SK-N-SH (cell line): ENCODE results near the gene MAPK8IP3. TPM values are rescaled to one million over a fixed set of nuclear protein-coding genes. Genes with fewer than 3 reads are reported as not detected.

ENCODE experiments used
- CTCF ChIA-PET: fragments of 300-600, 350-600 bp; formaldehyde crosslinking; extraction: SDS; loops from one replicate; lab custom pipeline; 2021; lab: Yijun Ruan, JAX
- POLR2A ChIA-PET: fragments of 350-600 bp; sonication (Branson Sonifier 250); formaldehyde crosslinking; extraction: SDS; loops from one replicate; lab custom pipeline; 2020; ENCODE audit warnings: antibody characterized with exemption, inconsistent platforms; lab: Yijun Ruan, JAX
- DNase-seq: peaks from one replicate; pipeline ENCODE4 v3.0.0; 2012
- H2AFZ ChIP-seq: fragments of 200-600 bp; sonication (generic); 2 replicates; pipeline ENCODE4 v1.8.1; 2016; ENCODE audit warnings: antibody characterized with exemption, mild to moderate bottlenecking, low read depth
- H3F3A ChIP-seq: fragments of 200-600 bp; sonication (generic); replicated peaks from 2 replicates; pipeline ENCODE3; 2016; ENCODE audit warnings: antibody characterized with exemption, mild to moderate bottlenecking; ENCODE audit not compliant: insufficient read depth
- H3K27ac ChIP-seq, 2 experiments: fragments of 200-500 bp in 1 of 2; fragments of 200-600 bp in 1 of 2; sonication (Bioruptor generic) in 1 of 2; sonication (generic), shearing (Covaris generic) in 1 of 2; 2 replicates each; pipeline versions ENCODE4 v1.5.1 to v1.6.1; 2014 to 2016; ENCODE audit warnings: low read depth in 2 of 2, inconsistent platforms in 1 of 2, low read length in 1 of 2, mild to moderate bottlenecking in 1 of 2, mixed read lengths in 1 of 2
- H3K27me3 ChIP-seq: fragments of 200-600 bp; sonication (generic), shearing (Covaris generic); 2 replicates; pipeline ENCODE4 v1.6.1; 2016; ENCODE audit warnings: mixed run types; ENCODE audit not compliant: insufficient read depth
- H3K36me3 ChIP-seq, 2 experiments: fragments of 200-500 bp in 1 of 2; fragments of 200-600 bp in 1 of 2; sonication (Bioruptor generic) in 1 of 2; sonication (generic) in 1 of 2; replicated peaks in 1 of 2; 2 replicates each; pipeline versions ENCODE3 to v1.5.1; 2014 to 2016; ENCODE audit warnings: low read length in 1 of 2, mild to moderate bottlenecking in 1 of 2; ENCODE audit not compliant: insufficient read depth in 2 of 2, control insufficient read depth in 1 of 2
- H3K4me1 ChIP-seq, 2 experiments: fragments of 200-500 bp in 1 of 2; fragments of 200-600 bp in 1 of 2; sonication (Bioruptor generic) in 1 of 2; sonication (generic), shearing (Covaris generic) in 1 of 2; 2 replicates each; pipeline versions ENCODE4 v1.5.1 to v1.6.1; 2014 to 2016; ENCODE audit warnings: low read depth in 1 of 2, low read length in 1 of 2, mixed run types in 1 of 2; ENCODE audit not compliant: insufficient read depth in 2 of 2, control insufficient read depth in 1 of 2
- H3K4me2 ChIP-seq: fragments of 200-600 bp; sonication (generic), shearing (Covaris generic); 2 replicates; pipeline ENCODE4 v1.6.1; 2017; ENCODE audit warnings: mixed run types
- H3K4me3 ChIP-seq, 2 experiments: fragments of 200-500 bp in 1 of 2; fragments of 200-600 bp in 1 of 2; sonication (Bioruptor generic) in 1 of 2; sonication (generic), shearing (Covaris generic) in 1 of 2; 2 replicates each; pipeline versions ENCODE4 v1.5.1 to v1.8.1; 2014 to 2016; ENCODE audit warnings: low read depth in 2 of 2, inconsistent platforms in 1 of 2, low read length in 1 of 2, mild to moderate bottlenecking in 1 of 2, mixed read lengths in 1 of 2, moderate library complexity in 1 of 2
- H3K79me2 ChIP-seq: fragments of 200-600 bp; sonication (generic); 2 replicates; pipeline ENCODE4 v1.8.1; 2017; ENCODE audit warnings: mild to moderate bottlenecking; ENCODE audit not compliant: insufficient read depth
- H3K9ac ChIP-seq: fragments of 200-600 bp; sonication (generic); 2 replicates; pipeline ENCODE4 v1.6.1; 2017; ENCODE audit warnings: mixed run types
- H3K9me2 ChIP-seq: fragments of 200-600 bp; sonication (generic); 2 replicates; pipeline ENCODE4 v1.6.1; 2017; ENCODE audit warnings: mixed run types
- H3K9me3 ChIP-seq: fragments of 200-600 bp; sonication (generic); 2 replicates; pipeline ENCODE4 v1.6.1; 2017; ENCODE audit warnings: mixed run types, mild to moderate bottlenecking, moderate library complexity
- H4K20me1 ChIP-seq: fragments of 200-600 bp; sonication (generic); 2 replicates; pipeline ENCODE4 v1.6.1; 2017; ENCODE audit warnings: mild to moderate bottlenecking, mixed run types; ENCODE audit not compliant: insufficient read depth
- CHD2 ChIP-seq: fragments of 150-350 bp; IDR thresholded peaks from 2 replicates; pipeline ENCODE4 v1.6.1; 2018; ENCODE audit warnings: low read length; ENCODE audit not compliant: partially characterized antibody
- CTCF ChIP-seq: fragments of 200-600 bp; sonication (generic); IDR thresholded peaks from 2 replicates; pipeline ENCODE4 v1.6.1; 2017; ENCODE audit warnings: antibody characterized with exemption, mild to moderate bottlenecking, moderate library complexity
- FOXJ3 ChIP-seq: sonication (generic); formaldehyde crosslinking; IDR thresholded peaks from 2 replicates; pipeline ENCODE4 v1.5.1; 2020; ENCODE audit warnings: mild to moderate bottlenecking, missing genetic modification reagents
- FOXM1 ChIP-seq: IDR thresholded peaks from 2 replicates; pipeline ENCODE4 v1.4.0; 2012; ENCODE audit warnings: low read depth, mild to moderate bottlenecking
- GABPA ChIP-seq: IDR thresholded peaks from 2 replicates; pipeline ENCODE4 v1.4.0; 2012; ENCODE audit warnings: low read depth, mild to moderate bottlenecking
- GATA2 ChIP-seq: sonication (generic); formaldehyde crosslinking; IDR thresholded peaks from 2 replicates; pipeline ENCODE4 v1.5.0; 2020; ENCODE audit warnings: mild to moderate bottlenecking, missing genetic modification reagents
- JUND ChIP-seq: IDR thresholded peaks from 2 replicates; pipeline ENCODE4 v1.4.0; 2012
- MXI1 ChIP-seq: IDR thresholded peaks from 2 replicates; pipeline ENCODE4 v1.6.1; 2012; ENCODE audit warnings: mild to moderate bottlenecking, low read depth, low read length, improper control_type of control experiment
- NFIC ChIP-seq: IDR thresholded peaks from 2 replicates; pipeline ENCODE4 v1.4.0; 2012; ENCODE audit warnings: borderline replicate concordance
- NRF1 ChIP-seq: IDR thresholded peaks from 2 replicates; pipeline ENCODE4 v1.6.1; 2012; ENCODE audit warnings: low read depth, mild to moderate bottlenecking, low read length
- RAD21 ChIP-seq: IDR thresholded peaks from 2 replicates; pipeline ENCODE4 v1.6.1; 2012; ENCODE audit warnings: mild to moderate bottlenecking, low read length
- RFX5 ChIP-seq: IDR thresholded peaks from 2 replicates; pipeline ENCODE4 v1.6.1; 2012; ENCODE audit warnings: mild to moderate bottlenecking, improper control_type of control experiment, low read length
- RXRA ChIP-seq: IDR thresholded peaks from 2 replicates; pipeline ENCODE4 v1.4.0; 2012; ENCODE audit warnings: low read depth, mild to moderate bottlenecking, borderline replicate concordance
- TAF1 ChIP-seq: IDR thresholded peaks from 2 replicates; pipeline ENCODE4 v1.6.1; 2012; ENCODE audit warnings: low read depth, mild to moderate bottlenecking, low read length, moderate library complexity, borderline replicate concordance
- TCF12 ChIP-seq: IDR thresholded peaks from 2 replicates; pipeline ENCODE4 v1.4.0; 2012
- TEAD4 ChIP-seq: IDR thresholded peaks from 2 replicates; pipeline ENCODE4 v1.4.0; 2012; ENCODE audit warnings: mild to moderate bottlenecking, borderline replicate concordance; ENCODE audit not compliant: insufficient read depth
- WGBS: methylation state at CpG from one replicate; pipeline ENCODE4 v1.1.6; 2017; ENCODE audit warnings: low lambda C conversion rate; 5-methylcytosine and 5-hydroxymethylcytosine counted together
- polyA plus RNA-seq, 3 experiments: library from polyadenylated mRNA; depleted of rRNA; stranded (reverse); fragments of >200 nt; gene quantifications; 2 replicates each; pipeline ENCODE4 v1.2.3, GENCODE V29; 2012
- TF ChIP-seq, protein P1 (sequence below): IDR thresholded peaks from 2 replicates; pipeline ENCODE4 v1.6.1; 2012; ENCODE audit warnings: mild to moderate bottlenecking, low read depth, low read length, moderate library complexity
- TF ChIP-seq, protein P2 (sequence below): IDR thresholded peaks from 2 replicates; pipeline ENCODE4 v1.4.0; 2012; ENCODE audit warnings: low read depth
- TF ChIP-seq, protein P3 (sequence below): IDR thresholded peaks from 2 replicates; pipeline ENCODE4 v1.4.0; 2012; ENCODE audit warnings: low read depth, borderline replicate concordance

The MAPK8IP3 gene
- polyA plus RNA-seq, 1 of the 3 experiments (the other 2 are of a cell fraction): 57.3 TPM

- H3K4me2 ChIP-seq: no peak overlapping the region
- no peak overlapping the region for H3K9ac ChIP-seq
- H3K9me3 ChIP-seq: no peaks in the 10 kb centered on the region
- no peak overlapping the region for H3K4me3 ChIP-seq
- H3K27me3 ChIP-seq: no peaks in the 10 kb centered on the region
- H3K36me3 ChIP-seq: peaks cover 12 to 87% of the 10 kb centered on the region in 2 experiments
- CTCF ChIA-PET: no interaction called here
- TF ChIP-seq MXI1: no peak
- TF ChIP-seq NRF1: no peak
- TF ChIP-seq FOXM1: no peak
- no peak for TF ChIP-seq CTCF
- TF ChIP-seq TAF1: no peak
- no peak for TF ChIP-seq GABPA
- TF ChIP-seq, protein P1, sequence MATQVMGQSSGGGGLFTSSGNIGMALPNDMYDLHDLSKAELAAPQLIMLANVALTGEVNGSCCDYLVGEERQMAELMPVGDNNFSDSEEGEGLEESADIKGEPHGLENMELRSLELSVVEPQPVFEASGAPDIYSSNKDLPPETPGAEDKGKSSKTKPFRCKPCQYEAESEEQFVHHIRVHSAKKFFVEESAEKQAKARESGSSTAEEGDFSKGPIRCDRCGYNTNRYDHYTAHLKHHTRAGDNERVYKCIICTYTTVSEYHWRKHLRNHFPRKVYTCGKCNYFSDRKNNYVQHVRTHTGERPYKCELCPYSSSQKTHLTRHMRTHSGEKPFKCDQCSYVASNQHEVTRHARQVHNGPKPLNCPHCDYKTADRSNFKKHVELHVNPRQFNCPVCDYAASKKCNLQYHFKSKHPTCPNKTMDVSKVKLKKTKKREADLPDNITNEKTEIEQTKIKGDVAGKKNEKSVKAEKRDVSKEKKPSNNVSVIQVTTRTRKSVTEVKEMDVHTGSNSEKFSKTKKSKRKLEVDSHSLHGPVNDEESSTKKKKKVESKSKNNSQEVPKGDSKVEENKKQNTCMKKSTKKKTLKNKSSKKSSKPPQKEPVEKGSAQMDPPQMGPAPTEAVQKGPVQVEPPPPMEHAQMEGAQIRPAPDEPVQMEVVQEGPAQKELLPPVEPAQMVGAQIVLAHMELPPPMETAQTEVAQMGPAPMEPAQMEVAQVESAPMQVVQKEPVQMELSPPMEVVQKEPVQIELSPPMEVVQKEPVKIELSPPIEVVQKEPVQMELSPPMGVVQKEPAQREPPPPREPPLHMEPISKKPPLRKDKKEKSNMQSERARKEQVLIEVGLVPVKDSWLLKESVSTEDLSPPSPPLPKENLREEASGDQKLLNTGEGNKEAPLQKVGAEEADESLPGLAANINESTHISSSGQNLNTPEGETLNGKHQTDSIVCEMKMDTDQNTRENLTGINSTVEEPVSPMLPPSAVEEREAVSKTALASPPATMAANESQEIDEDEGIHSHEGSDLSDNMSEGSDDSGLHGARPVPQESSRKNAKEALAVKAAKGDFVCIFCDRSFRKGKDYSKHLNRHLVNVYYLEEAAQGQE: no peak
- TF ChIP-seq, protein P2, sequence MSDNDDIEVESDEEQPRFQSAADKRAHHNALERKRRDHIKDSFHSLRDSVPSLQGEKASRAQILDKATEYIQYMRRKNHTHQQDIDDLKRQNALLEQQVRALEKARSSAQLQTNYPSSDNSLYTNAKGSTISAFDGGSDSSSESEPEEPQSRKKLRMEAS: no peak
- H3F3A ChIP-seq: peaks cover 10% of the 10 kb centered on the region
- H3K4me1 ChIP-seq: 0 out of 4 replicates have a peak, but pooled peaks cover 0 to 6% of the 10 kb centered on the region in 2 experiments
- 93% methylated on average over 15 of the region's 19 CpGs for WGBS
- H4K20me1 ChIP-seq: no peaks in the 10 kb centered on the region
- H3K9me2 ChIP-seq: no peaks in the 10 kb centered on the region
- no peak overlapping the region for H3K27ac ChIP-seq
- no peak for DNase-seq
- POLR2A ChIA-PET: interaction anchor here (0.8 kb wide), 1 partner anchor 8 kb away, joined by 3 read pairs; the partner anchor contains the start of gene JPT2
- H2AFZ ChIP-seq: no peak overlapping the region
- H3K79me2 ChIP-seq: no peaks in the 10 kb centered on the region
Measured at GRCh38 chr16:1670371-1670770, 35.6 kb upstream of the MAPK8IP3 start.

DNA sequence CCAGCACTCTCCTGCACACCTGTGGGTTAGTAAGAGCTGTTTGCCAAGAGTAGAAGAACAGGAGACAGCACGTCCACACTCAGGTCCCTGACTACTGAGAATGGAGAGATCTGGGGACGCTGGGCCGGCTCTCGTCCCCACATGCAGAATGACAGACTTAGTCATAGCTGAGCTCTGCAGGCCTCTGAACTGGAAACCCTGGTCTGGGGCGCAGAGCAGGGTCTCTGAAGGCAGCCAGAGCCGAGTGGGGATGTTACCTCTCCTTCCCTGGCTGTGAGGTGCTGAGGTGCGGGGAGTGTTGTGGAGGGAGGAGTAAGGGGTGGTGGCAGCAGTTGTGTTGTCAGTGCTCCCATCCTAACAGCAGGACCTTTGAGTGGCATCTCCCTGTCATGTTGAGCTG is 35.1 kb upstream of the MAPK8IP3 start:
- CTCF ChIA-PET: interaction anchor here (1.3 kb wide), 1 partner anchor 35 kb away, joined by 4 read pairs; no protein-coding TSS in a partner anchor
- Histone ChIP-seq H3K79me2 (no peaks in the 10 kb centered on the region), H3K9me2 (no peaks in the 10 kb centered on the region), H3K9ac (no peak overlapping the region), H3F3A (peaks cover 10% of the 10 kb centered on the region), H2AFZ (no peak overlapping the region), H3K4me3 (no peak overlapping the region), H3K27ac (no peak overlapping the region), H3K27me3 (no peaks in the 10 kb centered on the region), H3K36me3 (peaks cover 15 to 87% of the 10 kb centered on the region in 2 experiments), H3K9me3 (no peaks in the 10 kb centered on the region), H3K4me1 (0 out of 4 replicates have a peak, but pooled peaks cover 0 to 6% of the 10 kb centered on the region in 2 experiments), H4K20me1 (no peaks in the 10 kb centered on the region), H3K4me2 (no peak overlapping the region)
- POLR2A ChIA-PET: no interaction called here
- no peak for DNase-seq
- WGBS: 98% methylated on average over 5 of the region's 7 CpGs
- TF ChIP-seq, protein P1: no peak
- TF ChIP-seq RFX5: no peak
- no peak for TF ChIP-seq GATA2 (CRISPR knock-in tag)
- TF ChIP-seq JUND: no peak
- TF ChIP-seq TEAD4: no peak
- no peak for TF ChIP-seq TCF12
- no peak for TF ChIP-seq NFIC
- TF ChIP-seq RAD21: no peak
- TF ChIP-seq, protein P3, sequence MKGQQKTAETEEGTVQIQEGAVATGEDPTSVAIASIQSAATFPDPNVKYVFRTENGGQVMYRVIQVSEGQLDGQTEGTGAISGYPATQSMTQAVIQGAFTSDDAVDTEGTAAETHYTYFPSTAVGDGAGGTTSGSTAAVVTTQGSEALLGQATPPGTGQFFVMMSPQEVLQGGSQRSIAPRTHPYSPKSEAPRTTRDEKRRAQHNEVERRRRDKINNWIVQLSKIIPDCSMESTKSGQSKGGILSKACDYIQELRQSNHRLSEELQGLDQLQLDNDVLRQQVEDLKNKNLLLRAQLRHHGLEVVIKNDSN: no peak
- TF ChIP-seq RXRA: no peak
- no peak for TF ChIP-seq FOXJ3 (CRISPR knock-in tag)
- TF ChIP-seq TAF1: no peak
- no peak for TF ChIP-seq CHD2
